WERI-Rb-1 (cell line): ENCODE measurements around the gene NAMPT.

Source experiments
- DNase-seq: peaks from one replicate; pipeline ENCODE4 v3.0.0-alpha.2; 2020
- H3K27ac ChIP-seq: fragments of 250-450 bp; sonication (Bioruptor Pico); 2 replicates; pipeline ENCODE4 v1.5.1; 2020; ENCODE audit warnings: mild to moderate bottlenecking, moderate library complexity
- H3K27me3 ChIP-seq: fragments of 250-450 bp; sonication (Bioruptor Pico); 2 replicates; pipeline ENCODE4 v1.5.1; 2021; ENCODE audit warnings: mild to moderate bottlenecking, low read depth, moderate library complexity; ENCODE audit not compliant: insufficient read depth, severe bottlenecking
- H3K36me3 ChIP-seq: fragments of 250-450 bp; sonication (Bioruptor Pico); 2 replicates; pipeline ENCODE4 v1.5.1; 2020; ENCODE audit warnings: mild to moderate bottlenecking, moderate library complexity
- H3K4me3 ChIP-seq: 2 replicates; pipeline ENCODE4 v1.5.1; 2011; ENCODE audit warnings: low read depth, mild to moderate bottlenecking, control low read depth, low read length
- H3K9me3 ChIP-seq: fragments of 250-450 bp; sonication (Bioruptor Pico); 2 replicates; pipeline ENCODE4 v1.5.1; 2021; ENCODE audit warnings: mild to moderate bottlenecking, moderate library complexity; ENCODE audit not compliant: severe bottlenecking
- TF ChIP-seq, protein P1 (sequence below): IDR thresholded peaks from 2 replicates; pipeline ENCODE4 v1.5.1; 2011; ENCODE audit warnings: low read depth, mild to moderate bottlenecking, control low read depth, inconsistent platforms, low read length

Gene NAMPT

DNA sequence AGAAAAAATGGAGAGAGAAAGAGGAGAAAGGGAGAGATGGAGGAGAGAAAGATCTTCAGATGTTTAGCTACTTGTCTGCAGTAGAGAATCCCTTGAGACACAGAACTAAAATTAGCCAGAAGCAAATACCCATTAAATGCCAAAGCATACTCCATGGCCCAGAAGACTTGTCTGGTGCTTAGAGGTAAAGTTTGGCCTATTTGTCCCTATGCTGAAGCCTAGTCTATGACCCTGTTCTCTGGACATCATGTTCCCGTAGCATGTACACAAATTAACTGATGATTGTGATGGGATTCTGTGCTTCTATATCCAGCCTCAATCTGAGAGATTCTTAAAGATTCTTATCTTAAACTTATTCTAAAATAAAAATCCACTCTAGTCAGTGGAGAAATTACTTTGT, 85.8 kb downstream of the NAMPT start:
- H3K27me3 ChIP-seq: no peaks in the 10 kb centered on the region
- no peaks in the 10 kb centered on the region for H3K36me3 ChIP-seq
- DNase-seq: no peak
- TF ChIP-seq, protein P1, sequence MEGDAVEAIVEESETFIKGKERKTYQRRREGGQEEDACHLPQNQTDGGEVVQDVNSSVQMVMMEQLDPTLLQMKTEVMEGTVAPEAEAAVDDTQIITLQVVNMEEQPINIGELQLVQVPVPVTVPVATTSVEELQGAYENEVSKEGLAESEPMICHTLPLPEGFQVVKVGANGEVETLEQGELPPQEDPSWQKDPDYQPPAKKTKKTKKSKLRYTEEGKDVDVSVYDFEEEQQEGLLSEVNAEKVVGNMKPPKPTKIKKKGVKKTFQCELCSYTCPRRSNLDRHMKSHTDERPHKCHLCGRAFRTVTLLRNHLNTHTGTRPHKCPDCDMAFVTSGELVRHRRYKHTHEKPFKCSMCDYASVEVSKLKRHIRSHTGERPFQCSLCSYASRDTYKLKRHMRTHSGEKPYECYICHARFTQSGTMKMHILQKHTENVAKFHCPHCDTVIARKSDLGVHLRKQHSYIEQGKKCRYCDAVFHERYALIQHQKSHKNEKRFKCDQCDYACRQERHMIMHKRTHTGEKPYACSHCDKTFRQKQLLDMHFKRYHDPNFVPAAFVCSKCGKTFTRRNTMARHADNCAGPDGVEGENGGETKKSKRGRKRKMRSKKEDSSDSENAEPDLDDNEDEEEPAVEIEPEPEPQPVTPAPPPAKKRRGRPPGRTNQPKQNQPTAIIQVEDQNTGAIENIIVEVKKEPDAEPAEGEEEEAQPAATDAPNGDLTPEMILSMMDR: no peak
- no peak overlapping the region for H3K27ac ChIP-seq
- no peaks in the 10 kb centered on the region for H3K9me3 ChIP-seq
- H3K4me3 ChIP-seq: no peak overlapping the region
